HG02840 (cell line): ENCODE data around the gene PFKM.
A peak's percentile ranks its signal among the peaks of the same experiment; 100 is the strongest.

Source experiments
- ATAC-seq: cut with Tn5 transposase; IDR thresholded peaks from one replicate; pipeline ENCODE4 v1.9.1; 2021; ENCODE audit warnings: mild to moderate bottlenecking, moderate library complexity, moderate number of reproducible peaks; ENCODE audit not compliant: unreplicated experiment, low FRiP score

PFKM gene

DNA sequence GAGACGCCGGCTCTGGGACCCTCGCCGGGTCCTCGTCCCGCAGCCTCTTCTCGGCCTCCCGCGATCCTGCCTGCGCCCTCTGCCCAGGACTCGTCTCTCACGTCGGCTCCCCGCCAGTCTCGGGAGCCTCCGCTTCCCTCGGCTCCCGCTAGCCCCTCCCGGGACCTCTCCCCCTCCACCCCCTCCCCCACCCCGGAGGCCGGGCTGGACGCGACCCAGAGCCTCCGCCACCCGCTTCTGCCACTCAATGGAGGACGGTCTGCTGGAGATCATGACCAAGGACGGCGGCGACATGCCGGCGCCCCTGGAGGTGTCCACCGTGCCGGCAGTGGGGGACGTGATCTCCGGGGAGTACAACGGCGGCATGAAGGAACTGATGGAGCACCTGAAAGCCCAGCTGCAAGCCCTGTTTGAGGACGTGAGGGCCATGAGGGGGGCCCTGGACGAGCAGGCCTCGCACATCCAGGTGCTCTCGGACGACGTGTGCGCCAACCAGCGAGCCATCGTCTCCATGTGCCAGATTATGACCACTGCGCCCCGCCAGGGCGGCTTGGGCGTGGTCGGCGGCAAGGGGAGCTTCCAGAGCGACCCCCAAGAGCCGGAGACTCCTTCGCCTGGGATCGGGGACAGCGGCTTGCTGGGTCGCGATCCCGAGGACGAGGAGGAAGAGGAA lies 64.8 kb downstream of the PFKM start:
- ATAC-seq, result no peak

DNA sequence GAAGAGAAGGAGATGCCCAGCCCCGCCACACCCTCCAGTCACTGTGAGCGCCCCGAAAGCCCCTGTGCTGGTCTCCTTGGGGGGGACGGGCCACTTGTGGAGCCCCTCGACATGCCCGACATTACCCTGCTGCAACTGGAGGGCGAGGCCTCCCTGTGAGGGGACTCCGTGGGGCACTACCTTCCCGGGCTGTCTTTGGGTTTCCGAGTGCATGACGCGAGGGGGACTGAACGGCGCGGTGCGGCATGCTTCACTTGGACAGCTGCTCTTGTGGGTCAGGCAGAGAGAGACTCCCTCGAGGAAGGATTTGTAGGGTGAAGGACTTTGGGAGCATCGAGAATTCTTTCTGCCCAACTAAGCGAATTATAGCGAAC lies 65.4 kb downstream of the PFKM start:
- no peak for ATAC-seq

DNA sequence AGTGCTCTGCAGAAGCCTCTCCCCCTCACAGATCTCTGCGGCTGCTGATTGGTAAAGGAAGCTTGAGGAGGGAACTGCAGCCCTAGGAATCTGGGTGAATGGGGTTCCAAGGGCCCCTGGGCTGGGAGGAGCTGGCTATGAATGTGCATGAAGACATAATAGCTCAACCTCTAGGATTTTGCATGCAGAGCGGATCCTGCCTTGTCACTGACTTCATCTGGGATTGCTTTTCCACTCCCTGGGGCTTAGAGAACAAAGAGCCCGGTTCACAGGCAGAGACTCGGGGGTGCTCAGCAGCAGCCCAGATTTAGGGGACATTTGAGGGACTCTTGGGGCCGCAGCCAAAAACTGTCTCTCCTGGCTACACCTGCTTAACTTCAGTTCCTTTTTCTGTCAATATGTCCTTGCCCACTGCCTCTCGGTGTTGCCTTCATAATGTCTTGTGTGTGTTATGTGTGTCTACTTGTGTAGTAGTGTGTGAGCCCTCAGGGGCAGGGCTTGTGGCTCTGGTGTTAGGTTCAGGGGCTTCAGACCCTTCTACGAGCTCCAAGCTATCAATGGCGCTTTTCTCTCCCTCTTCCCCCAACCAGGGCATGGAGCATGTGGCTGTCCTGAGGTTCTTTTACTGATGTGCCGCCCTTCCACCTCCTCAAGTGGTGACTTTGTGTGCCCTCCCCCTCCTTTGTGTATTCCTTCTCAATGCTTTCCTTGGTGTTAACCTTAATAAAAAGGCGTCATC lies 66.2 kb downstream of the PFKM start:
- ATAC-seq, result no peak

DNA sequence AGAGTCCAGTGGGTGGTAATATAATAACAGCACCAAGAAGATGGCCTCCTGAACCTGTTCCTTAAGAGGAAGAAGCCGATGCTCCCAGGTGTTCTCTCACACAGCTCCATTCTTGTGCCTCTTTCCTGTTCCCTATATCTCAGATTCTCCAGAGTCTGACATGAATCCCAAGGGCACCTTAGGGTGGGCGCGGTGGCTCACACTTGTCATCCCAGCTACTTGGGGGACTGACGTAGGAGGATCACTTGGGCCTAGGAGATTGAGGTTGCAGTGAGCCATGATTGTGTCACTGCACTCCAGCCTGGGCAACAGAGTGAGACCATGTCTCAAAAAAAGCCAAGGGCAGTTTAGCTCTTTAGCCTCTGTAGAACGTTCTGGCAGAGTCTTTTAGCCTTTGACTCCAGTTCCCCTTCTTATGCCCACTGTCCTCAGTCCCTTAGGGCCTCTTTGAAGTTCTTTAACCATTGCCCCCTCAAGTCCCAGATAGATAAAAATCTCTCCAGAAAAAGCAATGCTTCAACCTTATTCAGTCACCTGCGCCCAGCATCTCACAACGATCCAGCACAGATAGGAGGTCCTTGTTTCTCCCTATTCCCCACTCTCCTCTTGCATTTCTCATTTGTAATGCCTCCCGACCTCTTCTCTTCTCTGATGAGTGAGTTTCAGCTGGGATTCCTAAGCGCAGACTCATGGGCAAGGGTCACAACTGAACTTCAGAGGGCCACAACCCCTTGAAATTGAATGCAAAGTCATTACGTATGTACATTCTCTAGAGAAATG lies 68.9 kb downstream of the PFKM start:
- ATAC-seq, result no peak

DNA sequence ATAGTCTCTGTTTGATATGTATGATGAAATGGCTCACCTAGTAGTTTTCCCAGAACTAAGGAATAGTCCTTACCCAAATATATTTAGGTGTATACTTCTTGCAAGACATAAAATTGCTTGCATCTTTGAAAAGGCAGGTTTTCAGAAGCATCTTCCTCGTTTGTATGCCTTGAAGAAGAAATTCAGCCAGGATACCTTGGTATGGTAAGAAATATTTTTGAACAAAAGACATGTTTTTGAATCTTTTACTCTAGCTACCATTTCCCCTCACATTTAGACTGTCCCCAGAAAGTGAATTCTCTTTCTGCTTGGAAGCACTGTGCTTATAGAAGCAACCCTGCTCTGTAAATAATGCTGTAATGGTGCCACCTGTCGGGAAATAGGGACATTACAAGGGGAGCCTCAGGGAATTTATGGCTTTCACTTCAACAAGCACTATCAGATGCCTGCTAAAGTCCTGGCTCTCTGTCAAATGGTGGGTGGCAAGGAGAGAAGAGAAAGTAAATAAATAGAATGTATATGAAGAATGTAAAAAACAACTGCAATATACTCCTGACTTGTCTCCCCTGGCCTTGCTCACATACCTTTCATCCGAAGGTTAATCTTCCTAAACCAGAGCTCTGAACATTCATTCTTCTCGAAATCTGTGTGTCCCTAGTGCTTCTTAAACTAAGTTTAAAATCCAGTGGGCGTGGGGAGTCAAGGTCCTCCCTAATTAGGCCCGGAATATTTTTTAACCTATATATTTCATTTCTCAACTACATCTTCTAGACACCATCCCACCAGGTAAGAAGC lies 70.4 kb downstream of the PFKM start:
- ATAC-seq, result peak; percentile 63

DNA sequence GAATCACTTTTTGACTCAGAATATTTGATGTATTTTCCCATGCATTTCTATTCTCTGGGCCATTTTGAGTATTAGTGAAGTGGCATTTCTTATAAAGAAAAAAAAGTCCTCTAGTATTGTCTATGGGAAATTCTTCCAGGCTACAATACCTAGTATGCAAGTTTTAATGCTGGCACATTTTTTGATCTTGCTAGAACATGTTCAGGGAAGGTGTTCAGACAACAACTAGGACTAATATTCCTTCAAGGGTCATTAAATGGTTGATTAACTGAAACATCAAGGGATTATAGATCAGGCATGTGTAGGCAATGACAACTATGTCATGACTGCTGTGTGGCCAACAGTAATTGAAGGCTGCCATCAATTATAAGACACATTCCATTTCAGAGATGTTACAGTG lies 71.9 kb downstream of the PFKM start:
- no peak for ATAC-seq

DNA sequence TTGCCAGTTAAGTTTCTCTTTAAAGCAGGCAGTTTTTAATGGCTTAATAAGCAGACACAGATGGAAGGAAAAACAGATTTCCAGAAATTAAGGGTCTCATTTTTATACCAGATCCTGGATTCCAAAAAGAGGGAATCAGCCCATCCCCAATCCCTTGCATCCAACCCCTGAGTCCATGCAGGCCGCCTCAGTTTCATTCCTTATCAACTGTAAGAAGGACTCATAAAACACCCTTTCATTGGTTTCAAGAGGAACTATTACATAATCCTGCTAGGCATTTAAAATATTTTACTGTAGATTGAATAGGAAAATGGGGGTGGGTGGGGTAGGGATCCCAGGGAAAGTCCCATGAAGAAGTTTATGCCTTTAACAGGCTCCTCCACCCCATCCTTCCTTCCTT lies 73.7 kb downstream of the PFKM start:
- no peak for ATAC-seq

DNA sequence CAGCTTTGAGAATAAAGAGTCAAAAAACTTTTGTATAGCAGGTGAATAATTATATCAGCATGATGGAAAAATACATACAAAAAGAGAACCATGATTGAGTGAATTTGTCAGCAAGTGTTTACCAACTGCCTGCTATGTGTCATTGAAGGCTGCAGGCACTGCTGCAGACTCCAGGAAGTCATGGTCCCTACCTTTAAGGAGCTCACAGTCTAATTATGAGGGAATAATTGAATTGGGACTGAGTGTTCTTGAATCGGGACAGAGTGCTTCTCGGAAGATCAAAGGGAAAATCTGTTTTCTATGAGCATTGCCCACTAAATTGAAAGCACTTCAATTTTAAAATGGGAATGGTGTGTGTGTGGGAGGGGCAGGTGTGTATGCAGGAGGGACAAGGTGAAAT lies 74.5 kb downstream of the PFKM start:
- no peak for ATAC-seq

DNA sequence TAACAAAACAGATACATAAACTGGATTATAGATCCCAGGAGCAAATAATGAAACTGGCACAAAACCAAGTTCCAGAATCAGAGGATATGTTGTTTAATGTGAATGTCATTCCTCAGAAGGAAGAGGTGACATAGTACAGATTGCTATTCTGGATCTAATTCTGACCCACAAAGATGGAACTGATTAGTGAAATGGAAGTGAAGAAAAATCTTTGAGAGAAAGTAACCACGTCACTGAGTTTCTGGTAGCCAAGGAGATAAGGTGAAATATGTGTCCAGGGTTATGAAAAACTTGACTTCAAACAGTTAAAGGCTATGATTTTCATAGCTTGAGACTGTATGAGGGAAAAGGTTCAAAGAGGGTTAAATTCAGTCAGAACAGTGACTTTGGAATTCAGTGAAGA lies 75.6 kb downstream of the PFKM start:
- ATAC-seq, result no peak
